OCI-LY1 (cell line): ENCODE data around the gene RAB24.

Source experiments
- H2AFZ ChIP-seq: fragments of 200-600 bp; sonication (generic), shearing (Covaris generic); 2 replicates; pipeline ENCODE4 v1.6.0; 2014; ENCODE audit warnings: antibody characterized with exemption, mild to moderate bottlenecking, low read length
- H3F3A ChIP-seq: fragments of 200-600 bp; sonication (generic), shearing (Covaris generic); 2 replicates; pipeline ENCODE4 v1.6.0; 2014; ENCODE audit warnings: mild to moderate bottlenecking, antibody characterized with exemption, low read length, moderate library complexity; ENCODE audit not compliant: insufficient read depth
- H3K27ac ChIP-seq: fragments of 200-600 bp; sonication (generic); 2 replicates; pipeline ENCODE4 v1.5.1; 2014; ENCODE audit warnings: low read length, mixed run types, mild to moderate bottlenecking, low read depth; ENCODE audit not compliant: poor library complexity, severe bottlenecking
- H3K27me3 ChIP-seq: fragments of 200-600 bp; sonication (generic); 2 replicates; pipeline ENCODE4 v1.6.0; 2014; ENCODE audit warnings: antibody characterized with exemption, mild to moderate bottlenecking, low read length, moderate library complexity; ENCODE audit not compliant: insufficient read depth
- H3K36me3 ChIP-seq: fragments of 200-600 bp; sonication (generic); 2 replicates; pipeline ENCODE4 v1.6.1; 2014; ENCODE audit warnings: mild to moderate bottlenecking, antibody characterized with exemption, low read length, moderate library complexity, mixed read lengths; ENCODE audit not compliant: insufficient read depth
- H3K4me1 ChIP-seq: fragments of 200-600 bp; sonication (generic); 2 replicates; pipeline ENCODE4 v1.5.1; 2014; ENCODE audit warnings: mild to moderate bottlenecking, low read length, moderate library complexity; ENCODE audit not compliant: insufficient read depth, severe bottlenecking
- H3K4me2 ChIP-seq: fragments of 200-600 bp; sonication (generic), shearing (Covaris generic); 2 replicates; pipeline ENCODE4 v1.6.1; 2014; ENCODE audit warnings: low read length
- H3K4me3 ChIP-seq: fragments of 200-600 bp; sonication (generic); 2 replicates; pipeline ENCODE4 v1.5.1; 2014; ENCODE audit warnings: low read length, low read depth, mild to moderate bottlenecking, mixed read lengths; ENCODE audit not compliant: poor library complexity, severe bottlenecking
- H3K79me2 ChIP-seq: fragments of 200-600 bp; shearing (Covaris generic); 2 replicates; pipeline ENCODE4 v1.6.1; 2016; ENCODE audit warnings: mixed run types, low read length, mixed read lengths; ENCODE audit not compliant: insufficient read depth
- H3K9ac ChIP-seq: fragments of 200-600 bp; sonication (generic), shearing (Covaris generic); 2 replicates; pipeline ENCODE4 v1.6.1; 2014; ENCODE audit warnings: mild to moderate bottlenecking, low read length, mixed read lengths
- H3K9me2 ChIP-seq: fragments of 200-600 bp; sonication (generic), shearing (Covaris generic); 2 replicates; pipeline ENCODE4 v1.6.1; 2014; ENCODE audit warnings: low read depth, mild to moderate bottlenecking, low read length, mixed read lengths
- H3K9me3 ChIP-seq: fragments of 200-600 bp; shearing (Covaris generic); 2 replicates; pipeline ENCODE4 v1.6.1; 2014; ENCODE audit warnings: low read length, mixed read lengths
- H4K20me1 ChIP-seq: fragments of 200-600 bp; sonication (generic), shearing (Covaris generic); 2 replicates; pipeline ENCODE4 v1.6.0; 2016; ENCODE audit warnings: mild to moderate bottlenecking, low read length; ENCODE audit not compliant: insufficient read depth
- CTCF ChIP-seq: fragments of 200-600 bp; sonication (generic), shearing (Covaris generic); IDR thresholded peaks from 2 replicates; pipeline ENCODE4 v1.5.1; 2017; ENCODE audit warnings: mild to moderate bottlenecking, antibody characterized with exemption, low read length, moderate library complexity, mixed read lengths
- EZH2 ChIP-seq: fragments of 200-600 bp; sonication (generic), shearing (Covaris generic); IDR thresholded peaks from 2 replicates; pipeline ENCODE4 v1.8.0; 2017; ENCODE audit warnings: borderline replicate concordance, mixed run types, mild to moderate bottlenecking, antibody characterized with exemption, low read length, moderate library complexity, mixed read lengths

Gene RAB24

GRCh38 chr5:177276886-177277285, 26.6 kb downstream of the RAB24 start:
- Histone ChIP-seq H3K4me1 (no peaks in the 10 kb centered on the region), H3K27me3 (no peaks in the 10 kb centered on the region), H3K9me2 (no peaks in the 10 kb centered on the region), H3K9me3 (no peaks in the 10 kb centered on the region), H4K20me1 (no peaks in the 10 kb centered on the region), H3K79me2 (no peaks in the 10 kb centered on the region), H3K4me3 (no peak overlapping the region), H3K27ac (no peak overlapping the region), H2AFZ (no peak overlapping the region), H3K9ac (no peak overlapping the region), H3F3A (no peaks in the 10 kb centered on the region), H3K36me3 (peaks cover 79% of the 10 kb centered on the region), H3K4me2 (no peak overlapping the region)
- no peak for TF ChIP-seq EZH2
- TF ChIP-seq CTCF, result no peak

GRCh38 chr5:177275883-177276282, 27.6 kb downstream of the RAB24 start:
- Histone ChIP-seq H2AFZ (no peak overlapping the region), H3K4me2 (no peak overlapping the region), H3K27me3 (no peaks in the 10 kb centered on the region), H3K9ac (no peak overlapping the region), H3F3A (no peaks in the 10 kb centered on the region), H3K4me1 (no peaks in the 10 kb centered on the region), H3K9me3 (no peaks in the 10 kb centered on the region), H3K4me3 (no peak overlapping the region), H3K27ac (no peak overlapping the region), H3K36me3 (peaks cover 80% of the 10 kb centered on the region), H4K20me1 (no peaks in the 10 kb centered on the region), H3K79me2 (no peaks in the 10 kb centered on the region), H3K9me2 (no peaks in the 10 kb centered on the region)
- TF ChIP-seq CTCF (no peak), EZH2 (no peak)

GRCh38 chr5:177271113-177271512, 32.4 kb downstream of the RAB24 start:
- H3K27me3 ChIP-seq, result no peaks in the 10 kb centered on the region
- no peak for TF ChIP-seq CTCF
- no peak for TF ChIP-seq EZH2
- H3K9me2 ChIP-seq, result no peaks in the 10 kb centered on the region
- no peak overlapping the region for H3K4me2 ChIP-seq
- no peak overlapping the region for H2AFZ ChIP-seq
- H3K4me1 ChIP-seq, result no peaks in the 10 kb centered on the region
- no peak overlapping the region for H3K4me3 ChIP-seq
- H3F3A ChIP-seq, result no peaks in the 10 kb centered on the region
- no peaks in the 10 kb centered on the region for H4K20me1 ChIP-seq
- no peak overlapping the region for H3K27ac ChIP-seq
- no peaks in the 10 kb centered on the region for H3K9me3 ChIP-seq
- no peak overlapping the region for H3K9ac ChIP-seq
- H3K79me2 ChIP-seq, result no peaks in the 10 kb centered on the region
- peaks cover 71% of the 10 kb centered on the region for H3K36me3 ChIP-seq
